HepG2 (cell line): ENCODE data around the gene S100P. TPM values are rescaled to one million over a fixed set of nuclear protein-coding genes. Genes with fewer than 3 reads are reported as not detected.
A peak's percentile ranks its signal among the peaks of the same experiment; 100 is the strongest.

Experiments
- ATAC-seq: fragments of 200-7000 bp; cut with Tn5 transposase; 3 replicates; pipeline ENCODE4 v1.9.1; 2020; ENCODE audit warnings: mild to moderate bottlenecking, moderate library complexity
- BruUV-seq: library from RNA; stranded (reverse); fragments of 400-500 nt; replicated peaks from 2 replicates; lab custom pipeline; 2021; lab: Mats Ljungman, UMichigan
- CTCF ChIA-PET: fragments of 300-600 bp; formaldehyde crosslinking; extraction: SDS; loops from one replicate; lab custom pipeline; 2021; ENCODE audit warnings: low total read pairs, inconsistent platforms, low intra/inter-chr PET ratio; lab: Yijun Ruan, JAX
- POLR2A ChIA-PET: fragments of 350-600 bp; sonication (Branson Sonifier 250); formaldehyde crosslinking; loops from one replicate; lab custom pipeline; 2020; ENCODE audit warnings: antibody characterized with exemption, inconsistent platforms; lab: Yijun Ruan, JAX
- DNase-seq: peaks from one replicate; pipeline ENCODE4 v3.0.0-alpha.2; 2015; ENCODE audit warnings: low spot score
- FAIRE-seq: peaks from 3 replicates; lab custom pipeline; 2011; peaks lifted over from hg19 to GRCh38; lab: Jason Lieb, UNC
- H2AFZ ChIP-seq: one replicate; pipeline ENCODE4 v1.6.1; 2011; ENCODE audit warnings: low read length, inconsistent platforms
- H3K27ac ChIP-seq: fragments of 300-600 bp; 3 replicates; pipeline ENCODE4 v1.8.0; 2011; ENCODE audit warnings: mixed run types, mild to moderate bottlenecking, mixed read lengths, low read length, inconsistent platforms; ENCODE audit not compliant: insufficient read depth; ENCODE audit errors: extremely low read length
- H3K27me3 ChIP-seq, 2 experiments: fragments of 200-600 bp in 1 of 2; 2 replicates in 1 of 2; 3 replicates in 1 of 2; pipeline versions ENCODE4 v1.6.0 to v1.8.0; 2011; ENCODE audit warnings: low read length in 2 of 2, mild to moderate bottlenecking in 2 of 2, moderate library complexity in 2 of 2, inconsistent platforms in 1 of 2; ENCODE audit not compliant: insufficient read depth in 2 of 2, control insufficient read depth in 1 of 2
- H3K36me3 ChIP-seq, 2 experiments: fragments of 200-600 bp in 1 of 2; replicated peaks in 1 of 2; 2 replicates in 1 of 2; 3 replicates in 1 of 2; pipeline versions ENCODE4 v1.5.1 to v1.8.0; 2011; ENCODE audit warnings: low read length in 2 of 2, inconsistent platforms in 1 of 2; ENCODE audit not compliant: insufficient read depth in 2 of 2, control insufficient read depth in 1 of 2
- H3K4me1 ChIP-seq: 2 replicates; pipeline ENCODE4 v1.5.1; 2012; ENCODE audit warnings: low read length, inconsistent platforms; ENCODE audit not compliant: insufficient read depth
- H3K4me2 ChIP-seq: 2 replicates; pipeline ENCODE4 v1.6.0; 2011; ENCODE audit warnings: low read depth, low read length, inconsistent platforms
- H3K4me3 ChIP-seq, 3 experiments: fragments of 200-600 bp in 1 of 3; sonication (generic), shearing (Covaris generic) in 1 of 3; replicated peaks in 1 of 3; 2 replicates each; pipeline ENCODE4 v1.5.1; 2011 to 2016; ENCODE audit warnings: low read length in 3 of 3, inconsistent platforms in 2 of 3, low read depth in 2 of 3, mild to moderate bottlenecking in 2 of 3, control low read depth in 1 of 3, mixed read lengths in 1 of 3; ENCODE audit not compliant: insufficient read depth in 1 of 3
- H3K79me2 ChIP-seq: one replicate; pipeline ENCODE4 v1.6.1; 2011; ENCODE audit warnings: low read length, inconsistent platforms; ENCODE audit not compliant: insufficient read depth
- H3K9ac ChIP-seq: 2 replicates; pipeline ENCODE4 v1.6.0; 2011; ENCODE audit warnings: mild to moderate bottlenecking, low read depth, low read length, inconsistent platforms; ENCODE audit not compliant: insufficient read depth
- H3K9me3 ChIP-seq: 2 replicates; pipeline ENCODE4 v1.5.1; 2012; ENCODE audit warnings: mild to moderate bottlenecking, low read length
- H4K20me1 ChIP-seq: 2 replicates; pipeline ENCODE4 v1.6.0; 2011; ENCODE audit warnings: inconsistent platforms, mild to moderate bottlenecking, low read length, moderate library complexity; ENCODE audit not compliant: insufficient read depth
- ATF7 ChIP-seq, 2 experiments: fragments of 450-650 bp in 1 of 2; sonication (generic) in 1 of 2; formaldehyde crosslinking in 1 of 2; IDR thresholded peaks; 2 replicates each; pipeline versions ENCODE4 v1.4.0 to v1.6.1; 2016 to 2020; ENCODE audit warnings: antibody characterized with exemption in 1 of 2, mild to moderate bottlenecking in 1 of 2, missing genetic modification reagents in 1 of 2
- ELF3 ChIP-seq: IDR thresholded peaks from 2 replicates; pipeline ENCODE4 v1.6.1; 2016; ENCODE audit warnings: missing genetic modification reagents, missing compliant biosample characterization
- GATA4 ChIP-seq: sonication (generic); IDR thresholded peaks from 2 replicates; pipeline ENCODE4 v1.6.1; 2016; ENCODE audit warnings: antibody characterized with exemption, low read depth, borderline replicate concordance
- MED8 ChIP-seq: sonication (generic); formaldehyde crosslinking; IDR thresholded peaks from 2 replicates; pipeline ENCODE4 v1.8.1; 2023; ENCODE audit warnings: mild to moderate bottlenecking, missing genetic modification reagents; ENCODE audit not compliant: insufficient replicate concordance
- NFAT5 ChIP-seq: sonication (generic); formaldehyde crosslinking; IDR thresholded peaks from 2 replicates; pipeline ENCODE4 v1.4.0; 2020; ENCODE audit warnings: missing genetic modification reagents
- RARG ChIP-seq: sonication (generic); formaldehyde crosslinking; IDR thresholded peaks from 2 replicates; pipeline ENCODE4 v1.4.0; 2020; ENCODE audit warnings: low read depth, mild to moderate bottlenecking, missing genetic modification reagents
- SCMH1 ChIP-seq: sonication (generic); formaldehyde crosslinking; IDR thresholded peaks from 2 replicates; pipeline ENCODE4 v1.9.0; 2021; ENCODE audit warnings: missing genetic modification reagents, mild to moderate bottlenecking, borderline replicate concordance
- ZBTB49 ChIP-seq: sonication (generic); formaldehyde crosslinking; IDR thresholded peaks from 2 replicates; pipeline ENCODE4 v1.4.0; 2020; ENCODE audit warnings: missing genetic modification reagents, borderline replicate concordance
- ZNF572 ChIP-seq: sonication (generic); formaldehyde crosslinking; IDR thresholded peaks from 2 replicates; pipeline ENCODE4 v1.5.1; 2020; ENCODE audit warnings: mild to moderate bottlenecking, missing genetic modification reagents
- ZNF577 ChIP-seq: sonication (generic); formaldehyde crosslinking; IDR thresholded peaks from 2 replicates; pipeline ENCODE4 v1.4.0; 2020; ENCODE audit warnings: mild to moderate bottlenecking, low read depth, missing genetic modification reagents, borderline replicate concordance
- ZNF780A ChIP-seq: sonication (generic); formaldehyde crosslinking; IDR thresholded peaks from 2 replicates; pipeline ENCODE4 v1.8.0; 2022; ENCODE audit warnings: mild to moderate bottlenecking, missing genetic modification reagents, moderate library complexity
- ZNF816 ChIP-seq: sonication (generic); formaldehyde crosslinking; IDR thresholded peaks from 2 replicates; pipeline ENCODE4 v1.8.0; 2022; ENCODE audit warnings: missing genetic modification reagents, mild to moderate bottlenecking, borderline replicate concordance
- WGBS: methylation state at CpG from one replicate; pipeline ENCODE4 v1.1.6; 2017; ENCODE audit warnings: low lambda C conversion rate; 5-methylcytosine and 5-hydroxymethylcytosine counted together
- in situ Hi-C: cut with HindIII; loops from 2 replicates; pipeline ENCODE4 v1.10.0; 2017; ENCODE audit warnings: low pct_unique_long_range_greater_than_20kb; ENCODE audit not compliant: extremely low pct_ligation_motif_present
- intact Hi-C: fragments of 100-400 bp; cut with micrococcal nuclease; formaldehyde crosslinking; loops from one replicate; pipeline ENCODE4 v1.10.0; 2022; ENCODE audit not compliant: unreplicated experiment
- polyA plus RNA-seq, 8 experiments: library from polyadenylated mRNA; depleted of rRNA in 3 of 8; stranded (reverse) in 7 of 8; unstranded in 1 of 8; fragments of >200 nt; fragmentation: Illumina TruSeq in 4 of 8; extraction: Trizol in 4 of 8; gene quantifications; 2 replicates each; pipeline versions ENCODE4 v1.2.1 to v1.2.3, GENCODE V29; 2011 to 2016; ENCODE audit warnings: low read depth in 4 of 8, missing spikeins in 1 of 8, mixed read lengths in 1 of 8; ENCODE audit not compliant: insufficient read depth in 1 of 8
- total RNA-seq, 5 experiments: library from RNA; depleted of rRNA; stranded (reverse); fragments of >200 nt; fragmentation: Illumina TruSeq; extraction: Trizol; gene quantifications; 2 replicates each; pipeline ENCODE4 v1.2.3, GENCODE V29; 2016; ENCODE audit warnings: low read depth in 1 of 5

S100P gene
- total and polyA plus RNA-seq, 2 of the 13 experiments (the other 11 are each of a cell fraction or from before 2014, with no cell fraction given): 278 to 1,649 TPM

- Histone ChIP-seq H3K27ac (peak overlapping the region; percentile 96), H3K4me3 (peak overlapping the region; percentile 9 to 61 (median 39); a peak in 5 of 6 replicates), H3K4me2 (peak overlapping the region; percentile 75), H3K36me3 (no peaks in the 10 kb centered on the region), H3K27me3 (no peaks in the 10 kb centered on the region), H3K9ac (peak overlapping the region; percentile 75), H2AFZ (no peak overlapping the region), H3K79me2 (no peaks in the 10 kb centered on the region), H4K20me1 (no peaks in the 10 kb centered on the region), H3K9me3 (no peaks in the 10 kb centered on the region), H3K4me1 (peaks cover 66% of the 10 kb centered on the region)
- ATAC-seq (peak; percentile 83), DNase-seq (peak; percentile 92), FAIRE-seq (peak; percentile 91)
- intact Hi-C loops (loop anchor here (2.0 to 5.0 kb wide), 2 partner anchors 19 to 49 kb away; partner anchors contain the start of gene KIAA0232), in situ Hi-C loops (no loop called here)
- ChIA-PET CTCF (no interaction called here), POLR2A (interaction anchor here (0.9 to 4.1 kb wide), 16 partner anchors 9 to 160 kb away, joined by 3 to 68 read pairs (median 5); a partner anchor contains a TSS)
- WGBS: 5% methylated on average over 15 of the region's 27 CpGs
- BruUV-seq: no TSS peak
- TF ChIP-seq MED8 (CRISPR knock-in tag) (peak; percentile 85), ZNF816 (CRISPR knock-in tag) (no peak; the same call in 1 of the 2 replicates), ZNF572 (CRISPR knock-in tag) (no peak), ZBTB49 (CRISPR knock-in tag) (no peak), SCMH1 (CRISPR knock-in tag) (no peak), NFAT5 (CRISPR knock-in tag) (no peak), RARG (no peak), ZNF577 (CRISPR knock-in tag) (no peak), ELF3 (CRISPR knock-in tag) (0 out of 2 replicates have a peak, but pooled peaks have one; percentile 28), ATF7 (IDR thresholded peaks at IDR 0.05) (no peak), ATF7 (CRISPR knock-in tag; IDR thresholded peaks at IDR 0.05) (0 out of 2 replicates have a peak, but pooled peaks have one; percentile 42), GATA4 (no peak), ZNF780A (no peak; the same call in 1 of the 2 replicates)
Measured at GRCh38 chr4:6733358-6734164, 39.9 kb downstream of the S100P start.
